ENCODE data around the gene KCNIP2.

GRCh38 chr10:101880232-101880573 lies 36.6 kb upstream of the KCNIP2 start:
- TF ChIP-seq CTCF (conservative IDR thresholded peaks at IDR 0.05; ENCODE audit: low read depth, low read length) (no peak), SMC3 (IDR thresholded peaks at IDR 0.05; ENCODE audit: low read depth, low read length) (no peak), POLR2A (IDR thresholded peaks at IDR 0.05; ENCODE audit: low read depth, low read length) (no peak), FOS (IDR thresholded peaks at IDR 0.05; ENCODE audit: low read depth, low read length) (no peak), MAZ (IDR thresholded peaks at IDR 0.05; ENCODE audit: borderline replicate concordance, low read depth, low read length) (no peak), BHLHE40 (IDR thresholded peaks at IDR 0.05; ENCODE audit: low read depth, low read length) (no peak), CEBPB (IDR thresholded peaks at IDR 0.05; ENCODE audit: low read depth, low read length) (no peak), RFX5 (IDR thresholded peaks at IDR 0.05; ENCODE audit: low read depth, low read length) (no peak), USF2 (IDR thresholded peaks at IDR 0.05; ENCODE audit: low read depth, low read length) (no peak)

All from IMR-90 (cell line).